Brain microvascular endothelial cell (primary cell): ENCODE data around the gene H6PD.

Source experiments
- DNase-seq: peaks from one replicate; pipeline ENCODE4 v3.0.0-alpha.2; 2020
- H3K27ac ChIP-seq: fragments of 250-450 bp; sonication (Bioruptor Pico); 2 replicates; pipeline ENCODE4 v1.5.1; 2020; ENCODE audit warnings: mild to moderate bottlenecking, moderate library complexity
- H3K27me3 ChIP-seq: fragments of 250-450 bp; sonication (Bioruptor Pico); replicated peaks from 2 replicates; pipeline ENCODE4 v1.5.1; 2020; ENCODE audit warnings: mild to moderate bottlenecking
- H3K36me3 ChIP-seq: fragments of 250-450 bp; sonication (Bioruptor Pico); replicated peaks from 2 replicates; pipeline ENCODE4 v1.5.1; 2020; ENCODE audit warnings: mild to moderate bottlenecking
- H3K4me3 ChIP-seq: 2 replicates; pipeline ENCODE4 v1.5.1; 2011; ENCODE audit warnings: low read depth, mild to moderate bottlenecking, control low read depth, low read length, moderate library complexity
- in situ Hi-C: cut with HindIII; loops from 2 replicates; pipeline ENCODE4 v1.10.0; 2017; ENCODE audit warnings: low sequenced_read_pairs, low pct_ligation_motif_present
- TF ChIP-seq, protein P1 (sequence below): IDR thresholded peaks from 2 replicates; pipeline ENCODE4 v1.5.1; 2011; ENCODE audit warnings: low read depth, mild to moderate bottlenecking, moderate library complexity, low read length, control low read depth, inconsistent platforms; ENCODE audit errors: missing control alignments

H6PD gene

GRCh38 chr1:9228609-9229008 lies 6.0 kb upstream of the H6PD start:
- H3K36me3 ChIP-seq = no peaks in the 10 kb centered on the region
- H3K27ac ChIP-seq = no peak overlapping the region
- in situ Hi-C loops = no loop called here
- TF ChIP-seq, protein P1, sequence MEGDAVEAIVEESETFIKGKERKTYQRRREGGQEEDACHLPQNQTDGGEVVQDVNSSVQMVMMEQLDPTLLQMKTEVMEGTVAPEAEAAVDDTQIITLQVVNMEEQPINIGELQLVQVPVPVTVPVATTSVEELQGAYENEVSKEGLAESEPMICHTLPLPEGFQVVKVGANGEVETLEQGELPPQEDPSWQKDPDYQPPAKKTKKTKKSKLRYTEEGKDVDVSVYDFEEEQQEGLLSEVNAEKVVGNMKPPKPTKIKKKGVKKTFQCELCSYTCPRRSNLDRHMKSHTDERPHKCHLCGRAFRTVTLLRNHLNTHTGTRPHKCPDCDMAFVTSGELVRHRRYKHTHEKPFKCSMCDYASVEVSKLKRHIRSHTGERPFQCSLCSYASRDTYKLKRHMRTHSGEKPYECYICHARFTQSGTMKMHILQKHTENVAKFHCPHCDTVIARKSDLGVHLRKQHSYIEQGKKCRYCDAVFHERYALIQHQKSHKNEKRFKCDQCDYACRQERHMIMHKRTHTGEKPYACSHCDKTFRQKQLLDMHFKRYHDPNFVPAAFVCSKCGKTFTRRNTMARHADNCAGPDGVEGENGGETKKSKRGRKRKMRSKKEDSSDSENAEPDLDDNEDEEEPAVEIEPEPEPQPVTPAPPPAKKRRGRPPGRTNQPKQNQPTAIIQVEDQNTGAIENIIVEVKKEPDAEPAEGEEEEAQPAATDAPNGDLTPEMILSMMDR = no peak
- DNase-seq = no peak
- no peak overlapping the region for H3K4me3 ChIP-seq
- no peaks in the 10 kb centered on the region for H3K27me3 ChIP-seq

DNA sequence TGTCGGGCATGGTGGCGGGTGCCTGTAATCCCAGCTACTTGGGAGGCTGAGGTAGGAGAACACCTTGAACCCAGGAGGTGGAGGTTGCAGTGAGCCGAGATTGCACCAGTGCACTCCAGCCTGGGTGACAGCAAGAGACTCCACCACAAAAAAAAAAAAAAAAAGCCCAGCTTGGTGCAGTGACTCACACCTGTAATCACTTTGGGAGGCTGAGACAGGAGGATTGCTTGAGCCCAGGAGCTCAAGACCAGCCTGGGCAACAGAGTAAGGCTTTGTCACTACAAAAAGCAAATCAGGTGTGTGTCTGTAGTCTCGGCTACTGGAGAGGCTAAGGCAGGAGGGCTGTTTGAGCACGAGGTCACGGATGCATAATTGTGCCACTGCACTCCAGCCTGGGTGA lies 5.0 kb upstream of the H6PD start:
- Histone ChIP-seq H3K4me3 (no peak overlapping the region), H3K27me3 (no peaks in the 10 kb centered on the region), H3K27ac (no peak overlapping the region), H3K36me3 (no peaks in the 10 kb centered on the region)
- TF ChIP-seq, protein P1 = no peak
- DNase-seq = no peak
- in situ Hi-C loops = no loop called here

- in situ Hi-C loops = no loop called here
- no peak for DNase-seq
- Histone ChIP-seq H3K36me3 (no peaks in the 10 kb centered on the region), H3K27me3 (no peaks in the 10 kb centered on the region), H3K4me3 (no peak overlapping the region), H3K27ac (no peak overlapping the region)
- TF ChIP-seq, protein P1 = no peak
Observed at GRCh38 chr1:9230869-9231533, 3.6 kb upstream of the H6PD start.

DNA sequence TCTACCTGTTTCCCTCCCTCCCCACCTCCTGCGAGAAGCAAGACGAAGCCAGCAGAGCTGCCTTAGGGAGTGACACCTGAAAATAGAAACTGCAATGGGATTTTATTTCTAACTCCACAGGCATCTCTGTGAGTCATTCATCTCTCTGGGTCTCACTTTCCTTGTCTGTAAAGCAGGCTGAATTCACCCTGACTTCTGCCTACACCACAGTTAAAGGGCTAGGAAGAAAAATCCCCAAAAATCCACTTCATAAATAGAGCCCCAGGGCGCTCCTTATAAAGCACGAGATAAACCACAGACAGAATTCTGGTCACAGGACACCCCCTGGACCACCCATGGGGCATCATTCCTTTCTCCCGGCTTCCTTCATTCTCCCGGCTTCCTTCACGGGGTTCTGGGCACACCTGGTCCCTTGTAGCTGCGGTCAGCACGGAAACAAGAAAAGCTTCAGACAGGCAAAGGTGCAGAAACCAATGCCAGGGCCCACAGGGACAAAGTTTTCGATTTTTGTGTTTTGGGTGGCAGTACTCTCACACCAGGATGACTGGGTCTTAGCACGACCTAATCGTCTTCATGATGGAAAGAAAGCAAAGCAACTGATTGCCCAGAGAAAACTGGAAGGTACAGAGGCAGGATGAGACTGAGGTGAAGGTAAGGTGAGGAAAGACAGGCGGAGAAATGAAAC lies 2.8 kb upstream of the H6PD start:
- Histone ChIP-seq H3K36me3 (no peaks in the 10 kb centered on the region), H3K27me3 (no peaks in the 10 kb centered on the region), H3K27ac (no peak overlapping the region), H3K4me3 (no peak overlapping the region)
- in situ Hi-C loops = no loop called here
- TF ChIP-seq, protein P1 = no peak
- peak; percentile 54 for DNase-seq

GRCh38 chr1:9233241-9233941 lies 1.2 kb upstream of the H6PD start:
- Histone ChIP-seq H3K36me3 (no peaks in the 10 kb centered on the region), H3K4me3 (no peak overlapping the region), H3K27me3 (no peaks in the 10 kb centered on the region), H3K27ac (no peak overlapping the region)
- in situ Hi-C loops = no loop called here
- TF ChIP-seq, protein P1 = peak; percentile 19
- peak; percentile 29 for DNase-seq
